HG03457 (cell line): ENCODE results near the gene GRAMD2B.
A peak's percentile ranks its signal among the peaks of the same experiment; 100 is the strongest.
"Not testable (repeated sequence)": the region's sequence is repeated elsewhere in the genome, so short reads cannot be mapped to it uniquely, and the experiment has no call there.

Source experiments
- ATAC-seq: cut with Tn5 transposase; IDR thresholded peaks from one replicate; pipeline ENCODE4 v1.9.1; 2021; ENCODE audit warnings: moderate number of reproducible peaks; ENCODE audit not compliant: unreplicated experiment

Gene GRAMD2B, protein sequence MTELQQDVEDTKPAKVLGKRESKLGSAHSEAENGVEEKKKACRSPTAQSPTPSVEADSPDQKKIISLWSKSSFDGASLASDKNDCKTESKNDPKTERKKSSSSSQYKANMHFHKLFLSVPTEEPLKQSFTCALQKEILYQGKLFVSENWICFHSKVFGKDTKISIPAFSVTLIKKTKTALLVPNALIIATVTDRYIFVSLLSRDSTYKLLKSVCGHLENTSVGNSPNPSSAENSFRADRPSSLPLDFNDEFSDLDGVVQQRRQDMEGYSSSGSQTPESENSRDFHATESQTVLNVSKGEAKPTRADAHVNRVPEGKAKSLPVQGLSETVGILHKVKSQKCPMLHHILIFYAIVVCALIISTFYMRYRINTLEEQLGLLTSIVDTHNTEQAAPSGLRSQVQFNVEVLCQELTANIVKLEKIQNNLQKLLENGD

DNA sequence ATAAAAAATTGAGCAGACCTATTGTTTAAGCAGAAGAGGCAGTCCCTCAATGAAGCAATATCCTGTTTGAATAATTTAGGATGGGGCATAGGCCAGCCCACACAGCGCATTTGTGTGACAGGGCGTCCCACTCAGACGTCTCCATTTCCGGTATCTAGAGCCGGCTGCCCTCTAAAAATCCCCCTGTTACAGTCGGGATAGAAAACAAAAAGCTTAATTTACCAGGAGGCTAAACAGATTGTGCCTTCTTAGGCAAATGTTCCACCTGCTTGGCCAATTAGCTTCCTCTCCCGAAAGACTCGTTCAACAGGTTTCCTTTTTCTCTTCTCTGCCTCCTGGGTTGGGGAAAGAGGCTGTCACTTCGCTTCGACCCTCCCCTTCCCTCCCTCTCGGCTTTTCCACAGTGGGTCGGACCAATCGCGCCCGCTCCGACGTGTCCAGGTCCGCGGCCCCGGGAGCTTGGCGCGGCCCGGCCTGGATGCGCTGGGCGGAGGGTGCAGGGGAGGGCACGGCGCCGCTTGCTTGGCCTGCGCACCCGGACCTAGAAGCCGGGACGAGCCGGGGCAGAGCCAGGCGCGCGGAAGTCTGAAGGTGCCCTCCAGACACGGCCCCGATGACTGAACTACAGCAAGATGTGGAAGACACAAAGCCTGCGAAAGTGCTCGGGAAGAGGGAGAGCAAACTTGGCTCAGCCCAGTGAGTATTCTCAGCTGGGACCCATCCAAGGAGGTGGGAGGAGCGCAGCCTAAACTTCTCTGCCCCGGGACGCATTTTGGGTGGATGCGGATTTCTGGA lies at the start of gene GRAMD2B:
Gene GRAMD2B, plus strand, starts transcription at position 416 of the 795 bp plus-strand sequence. Its CDS starts 198 bp downstream, at position 614.
- ATAC-seq, result peak; percentile 91

DNA sequence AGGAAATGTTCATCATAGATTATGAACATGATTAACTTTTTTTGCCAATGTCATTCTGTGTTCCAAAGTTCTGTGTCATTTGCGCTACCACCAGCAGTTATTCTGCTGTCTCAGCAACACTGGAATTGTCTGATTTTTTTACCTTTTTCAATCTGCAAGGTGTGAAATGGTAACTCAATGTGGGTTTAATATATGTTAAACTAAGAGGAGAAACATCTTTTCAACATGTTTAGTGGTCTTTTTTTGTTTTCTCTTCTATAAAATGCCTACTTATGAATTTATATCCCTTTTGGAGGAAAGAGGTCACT lies 49.1 kb upstream of the GRAMD2B start:
- ATAC-seq, result no peak

DNA sequence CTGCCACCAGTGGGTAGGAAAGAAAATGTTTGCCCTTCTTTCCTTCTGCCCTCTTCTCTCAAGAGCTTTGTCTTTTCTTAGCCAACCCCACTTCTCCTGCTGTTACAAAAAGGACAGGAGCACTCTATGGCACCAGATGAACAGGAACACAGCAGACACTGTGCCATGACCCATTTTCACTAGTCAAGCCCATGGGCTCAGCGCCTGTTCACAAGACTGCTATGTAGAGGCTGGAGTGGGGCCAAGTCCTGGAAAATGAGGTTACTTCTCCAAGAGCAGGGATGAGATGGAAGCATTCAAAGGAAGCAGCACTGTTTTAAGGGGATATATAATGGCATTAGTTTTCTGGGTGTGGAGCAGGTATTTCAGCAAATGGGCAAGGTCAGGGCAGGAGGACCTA lies 46.8 kb upstream of the GRAMD2B start:
- no peak for ATAC-seq

DNA sequence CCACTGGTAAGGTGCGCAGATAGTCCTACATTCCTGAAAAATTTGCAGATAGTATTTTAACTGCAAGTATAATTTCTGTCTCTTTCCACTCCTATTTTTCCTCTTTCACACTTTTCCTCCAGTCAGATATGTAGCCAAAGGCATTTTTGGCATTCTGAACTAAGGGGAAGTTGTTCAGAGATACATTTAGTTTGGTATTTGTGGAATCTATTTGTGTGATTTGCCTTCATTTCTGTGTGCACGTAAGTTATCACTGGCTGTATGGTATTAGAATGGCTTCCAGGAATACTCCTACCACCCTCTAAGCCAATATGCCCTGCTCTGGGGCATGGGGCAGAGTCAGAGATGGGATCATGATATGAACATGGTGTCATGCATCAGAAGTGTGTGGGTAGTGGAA lies 45.8 kb upstream of the GRAMD2B start:
- ATAC-seq, result no peak

DNA sequence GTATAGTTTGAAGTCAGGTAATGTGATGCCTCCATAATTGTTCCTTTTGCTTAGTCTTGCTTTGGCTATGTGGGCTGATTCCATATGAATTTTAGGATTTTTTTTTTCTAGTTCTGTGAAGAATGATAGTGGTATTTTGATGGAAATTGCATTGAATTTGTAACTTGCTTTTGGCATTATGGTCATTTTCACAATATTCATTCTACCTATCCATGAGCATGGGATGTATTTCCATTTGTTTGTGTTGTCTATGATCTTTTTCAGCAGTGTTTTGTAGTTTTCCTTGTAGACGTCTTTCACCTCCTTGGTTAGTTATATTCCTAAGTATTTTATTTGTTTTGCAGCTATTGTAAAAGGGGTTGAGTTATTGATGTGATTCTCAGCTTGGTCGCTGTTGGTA lies 42.9 kb upstream of the GRAMD2B start:
- not testable (repeated sequence) for ATAC-seq

DNA sequence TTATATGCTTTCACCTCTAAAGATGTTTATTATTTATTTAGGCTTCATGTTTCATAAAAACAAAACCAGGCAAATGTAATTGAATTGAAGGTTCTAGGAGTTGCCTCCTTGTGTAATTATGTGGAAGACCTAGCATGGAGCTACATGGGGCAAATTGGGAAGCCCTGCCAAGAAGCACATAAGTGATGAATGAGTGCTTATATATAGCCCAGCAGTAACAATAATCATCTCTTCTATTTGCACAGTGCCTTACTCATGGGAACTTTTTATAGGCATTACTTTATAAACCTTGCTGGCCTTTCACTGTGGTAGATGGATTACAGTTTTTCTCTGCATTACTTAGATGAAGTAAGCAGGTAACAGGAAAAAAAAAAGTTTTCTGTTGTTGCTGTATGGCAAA lies 40.0 kb upstream of the GRAMD2B start:
- no peak for ATAC-seq

DNA sequence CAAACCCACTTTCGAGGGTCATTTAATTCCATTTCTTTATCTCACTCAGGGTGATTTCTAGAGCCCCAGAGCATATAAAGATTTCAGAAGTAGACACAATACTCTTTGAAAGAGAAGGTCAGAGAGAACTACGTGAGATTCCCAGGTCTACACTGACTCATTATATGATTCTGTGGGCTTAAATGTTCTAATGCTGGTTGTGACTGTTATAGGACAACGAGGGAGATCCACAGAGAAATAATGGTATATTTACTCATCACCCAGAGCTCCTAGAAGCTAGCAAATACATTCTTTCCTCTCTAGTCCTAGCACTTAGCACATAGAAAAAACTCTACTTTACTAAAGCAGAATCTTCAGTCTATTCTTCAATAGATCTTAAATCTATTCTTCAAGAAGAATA lies 39.4 kb upstream of the GRAMD2B start:
- ATAC-seq, result no peak

DNA sequence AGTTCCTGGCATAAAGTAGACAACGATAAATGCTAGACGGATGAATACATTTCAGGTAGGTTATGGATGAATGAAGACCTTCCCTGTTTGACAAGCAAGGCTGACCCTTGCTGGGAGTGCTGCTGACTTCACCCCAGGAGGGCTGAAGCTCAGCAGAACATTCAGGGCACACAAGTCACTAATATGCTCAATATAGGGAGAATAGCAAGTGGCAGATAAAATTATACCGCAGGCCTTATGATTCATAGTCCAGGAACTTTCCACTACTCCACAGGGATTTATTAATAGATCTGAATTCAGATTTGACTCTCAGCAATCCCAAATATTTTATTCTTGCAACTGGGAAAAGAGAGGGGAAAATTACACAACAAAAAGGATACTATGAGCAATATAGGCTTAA lies 38.2 kb upstream of the GRAMD2B start:
- no peak for ATAC-seq

DNA sequence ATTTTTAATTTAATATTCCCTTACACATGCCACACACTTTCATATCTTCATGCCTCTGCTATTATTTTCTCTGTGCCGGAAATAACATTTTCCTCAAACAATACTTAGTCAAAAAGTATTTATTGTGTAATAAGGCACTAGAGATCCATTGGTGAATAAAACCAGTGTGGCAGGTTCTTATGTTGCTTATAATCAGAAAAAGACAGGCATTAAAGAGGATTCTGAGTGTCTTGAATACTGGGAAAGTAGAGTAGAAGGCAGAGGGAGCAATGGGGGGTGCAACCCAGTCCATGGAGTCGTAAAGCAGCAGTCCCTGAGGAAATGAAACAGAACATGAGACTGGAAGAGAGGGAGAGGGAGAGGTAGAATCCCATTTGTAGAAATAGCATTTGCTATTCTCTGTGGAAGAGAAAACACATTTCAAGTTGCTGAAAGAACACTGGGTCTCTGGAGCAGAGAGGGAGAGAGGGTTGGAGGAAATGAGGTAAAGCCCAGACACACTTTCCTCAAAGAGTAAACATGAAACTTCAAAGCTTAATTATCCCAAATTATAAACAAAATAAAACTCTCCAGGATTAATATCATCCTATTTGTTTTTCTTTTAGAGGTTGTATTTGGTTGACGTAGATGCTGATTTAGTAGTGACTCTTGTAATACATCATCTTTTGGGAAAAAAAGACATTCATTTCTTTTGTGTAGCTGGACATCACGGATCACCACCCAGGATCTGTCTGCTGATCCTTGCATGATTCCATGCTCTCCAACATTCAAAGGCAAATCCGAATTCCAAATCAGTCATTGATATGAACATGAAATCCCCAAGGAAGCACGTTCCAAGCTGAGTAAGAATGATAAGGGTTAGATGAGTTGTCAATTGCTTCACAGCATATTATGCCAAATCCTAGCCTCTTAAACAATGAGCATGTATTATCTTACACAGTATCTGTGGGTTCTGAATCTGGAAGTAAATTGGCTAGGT lies 37.4 kb upstream of the GRAMD2B start:
- no peak for ATAC-seq

DNA sequence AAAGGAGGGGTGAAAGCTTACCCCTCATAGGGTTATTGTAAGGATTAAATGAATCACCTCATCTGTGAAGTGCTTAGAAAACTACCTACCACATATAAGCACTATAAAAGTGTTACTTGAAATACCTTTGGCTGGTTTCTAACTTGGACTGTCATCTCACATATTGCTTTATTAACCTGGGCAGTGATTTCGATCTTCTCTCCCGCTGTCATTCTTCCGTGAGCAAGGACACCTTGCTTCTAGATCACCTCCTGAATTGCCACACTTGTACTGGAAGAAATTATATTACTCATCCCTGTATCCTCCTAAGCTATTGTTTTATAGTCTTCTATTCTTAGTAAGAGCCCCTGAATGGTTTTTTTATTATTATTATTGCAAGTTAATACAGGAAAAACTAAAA lies 34.0 kb upstream of the GRAMD2B start:
- ATAC-seq, result no peak

DNA sequence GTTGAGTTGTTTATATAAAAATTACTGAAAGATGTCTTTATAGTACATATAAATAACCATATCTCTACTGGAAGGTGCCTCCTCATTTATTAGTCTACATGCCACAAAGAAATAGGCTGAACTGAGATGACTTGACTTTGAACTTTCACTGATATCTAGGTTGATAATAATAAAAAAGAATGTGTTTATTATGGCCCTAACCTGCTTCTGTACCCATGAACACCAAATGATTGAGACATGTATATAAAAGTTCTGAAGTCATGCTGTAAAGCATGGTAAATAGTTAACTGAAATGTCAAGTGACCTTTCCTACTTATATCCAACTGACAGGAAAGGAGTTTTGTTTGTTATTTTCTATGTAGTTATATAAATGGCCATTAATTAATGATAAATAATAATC lies 33.2 kb upstream of the GRAMD2B start:
- ATAC-seq, result no peak

DNA sequence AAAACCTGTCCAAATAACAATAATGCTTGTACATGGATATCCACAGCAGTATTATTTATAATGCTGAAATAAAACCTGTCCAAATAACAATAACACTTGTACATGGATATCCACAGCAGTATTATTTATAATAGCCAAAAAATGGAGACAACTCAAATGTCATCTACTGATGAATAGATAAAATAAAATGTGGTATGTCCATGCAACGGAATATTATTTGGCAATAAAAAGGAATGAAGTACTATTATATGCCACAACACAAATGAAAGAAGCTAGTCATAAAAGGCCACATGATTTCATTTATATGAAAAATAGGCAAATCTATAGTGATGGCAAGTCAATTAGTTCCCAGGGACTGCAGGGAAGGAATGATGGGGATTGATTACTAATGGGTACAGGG lies 31.8 kb upstream of the GRAMD2B start:
- no peak for ATAC-seq

DNA sequence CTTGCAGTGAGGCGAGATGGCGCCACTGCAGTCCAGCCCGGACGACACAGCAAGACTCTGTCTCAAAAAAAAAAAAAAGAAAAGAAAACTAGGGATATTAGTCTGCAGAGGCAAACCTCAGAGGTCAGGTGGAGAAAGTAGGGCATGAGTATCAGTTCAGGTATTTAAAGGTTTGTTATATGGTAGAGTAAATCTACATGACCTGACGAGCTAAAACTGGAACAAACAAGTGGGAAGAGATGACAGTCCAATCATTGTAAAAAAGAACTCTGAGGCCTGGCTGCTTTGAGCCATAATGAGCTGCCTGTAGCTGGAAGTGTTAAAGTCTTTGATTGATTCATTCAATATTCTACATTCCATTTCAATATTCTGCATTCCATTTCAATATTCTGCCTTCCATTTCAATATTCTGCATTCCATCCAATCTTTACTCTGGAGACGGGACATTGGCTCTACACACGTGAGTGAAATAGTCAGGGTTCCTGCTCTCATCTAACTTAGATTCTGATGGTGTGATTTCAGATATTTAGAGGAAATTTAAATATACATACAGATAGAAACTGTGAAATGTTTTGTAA lies 28.9 kb upstream of the GRAMD2B start:
- no peak for ATAC-seq

DNA sequence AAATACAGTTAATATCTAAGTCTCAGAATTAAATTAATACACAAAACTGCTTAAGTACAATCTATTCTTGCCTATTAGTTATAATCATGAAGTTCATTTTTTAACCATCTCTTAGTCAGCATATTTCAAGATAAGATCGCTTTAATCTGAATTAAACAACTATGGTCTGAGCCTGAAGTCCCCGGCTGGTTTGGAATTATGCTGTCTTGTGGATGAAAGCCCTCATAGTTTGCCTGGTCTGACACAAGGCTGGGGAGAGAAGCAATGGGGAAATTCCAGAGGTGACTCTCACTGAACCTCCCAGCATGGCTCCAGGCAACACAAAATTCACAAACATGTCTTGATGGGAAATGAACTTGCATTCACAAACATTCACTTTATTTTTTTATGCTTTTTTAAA lies 28.0 kb upstream of the GRAMD2B start:
- no peak for ATAC-seq

DNA sequence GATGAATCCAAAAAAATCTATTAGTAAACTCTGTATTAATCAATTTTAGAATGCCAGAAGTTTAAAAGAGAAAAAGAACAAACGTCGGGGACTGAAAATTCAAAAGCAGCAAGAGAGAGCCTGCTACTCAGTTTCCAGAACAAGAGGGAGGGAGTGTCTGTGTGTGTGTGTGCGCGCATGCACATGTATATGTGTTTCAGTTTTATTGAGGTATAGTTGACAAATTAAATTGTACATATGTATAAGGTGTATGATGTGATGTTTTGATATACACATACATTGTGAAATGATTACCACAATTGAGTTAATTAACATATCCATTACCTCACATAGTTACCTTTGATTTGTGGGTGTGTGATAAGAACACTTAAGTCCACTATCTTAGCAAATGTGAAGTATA lies 27.6 kb upstream of the GRAMD2B start:
- no peak for ATAC-seq

DNA sequence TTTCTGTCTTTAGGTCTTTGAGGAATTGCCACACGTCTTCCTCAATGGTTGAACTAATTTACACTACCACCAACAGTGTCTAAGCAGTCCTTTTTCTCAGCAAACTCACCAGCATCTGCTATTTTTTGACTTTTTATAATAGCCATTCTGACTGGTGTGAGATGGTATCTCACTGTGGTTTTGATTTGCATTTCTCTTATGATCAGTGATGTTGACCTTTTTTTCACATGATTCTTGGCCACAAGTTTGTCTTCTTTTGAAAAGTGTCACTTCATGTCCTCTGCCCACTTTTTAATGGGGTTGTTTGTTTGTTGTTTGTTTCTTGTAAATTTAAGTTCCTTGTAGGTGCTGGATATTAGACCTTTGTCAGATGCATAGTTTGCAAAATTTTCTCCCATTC lies 26.5 kb upstream of the GRAMD2B start:
- ATAC-seq, result not testable (repeated sequence)

DNA sequence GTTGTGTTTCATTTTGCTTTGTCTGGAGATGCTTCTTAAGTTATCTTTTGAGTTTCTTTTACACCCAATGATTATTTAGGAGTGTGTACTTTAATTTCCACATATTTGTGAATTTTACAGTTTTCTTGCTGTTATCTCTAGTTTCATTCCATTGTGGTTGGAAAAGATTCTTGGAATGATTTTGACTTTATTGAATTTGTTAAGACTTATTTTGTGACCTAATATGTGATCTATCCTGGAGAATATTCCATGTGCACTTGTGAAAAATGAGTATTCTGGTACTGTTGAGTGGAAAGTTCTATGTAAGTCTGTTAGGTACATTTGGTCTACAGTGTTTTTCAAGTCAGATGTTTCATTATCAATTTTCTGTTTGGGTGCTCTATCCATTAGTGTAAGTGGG lies 24.4 kb upstream of the GRAMD2B start:
- ATAC-seq, result no peak

DNA sequence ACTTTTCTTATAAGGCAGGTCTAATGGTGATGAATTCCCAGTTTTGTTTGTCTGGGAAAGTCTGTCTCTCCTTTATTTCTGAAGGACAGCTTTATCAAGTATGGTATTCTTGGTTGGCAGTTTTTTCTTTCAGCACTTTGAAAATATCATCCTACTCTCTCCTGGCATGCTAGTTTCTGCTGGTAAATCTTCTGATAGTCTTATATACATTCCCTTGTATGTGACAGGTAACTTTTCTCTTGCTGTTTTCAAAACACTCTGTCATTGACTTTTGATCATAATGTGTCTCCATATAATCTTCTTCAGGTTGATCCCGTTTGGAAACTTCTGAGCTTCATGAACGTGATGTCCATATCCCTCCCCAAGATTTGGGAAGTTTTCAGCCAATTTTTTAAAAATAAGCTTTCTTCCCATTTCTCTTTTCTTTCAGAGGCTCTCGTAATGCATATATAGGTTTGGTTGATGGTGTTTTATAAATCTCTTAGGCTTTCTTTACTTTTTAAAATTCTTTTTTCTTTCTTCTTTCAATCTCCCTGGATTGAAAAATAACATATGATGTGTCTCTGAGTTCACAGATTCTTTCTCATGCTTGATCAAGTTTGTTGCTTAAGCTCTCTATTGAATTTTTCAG lies 22.5 kb upstream of the GRAMD2B start:
- no peak for ATAC-seq

DNA sequence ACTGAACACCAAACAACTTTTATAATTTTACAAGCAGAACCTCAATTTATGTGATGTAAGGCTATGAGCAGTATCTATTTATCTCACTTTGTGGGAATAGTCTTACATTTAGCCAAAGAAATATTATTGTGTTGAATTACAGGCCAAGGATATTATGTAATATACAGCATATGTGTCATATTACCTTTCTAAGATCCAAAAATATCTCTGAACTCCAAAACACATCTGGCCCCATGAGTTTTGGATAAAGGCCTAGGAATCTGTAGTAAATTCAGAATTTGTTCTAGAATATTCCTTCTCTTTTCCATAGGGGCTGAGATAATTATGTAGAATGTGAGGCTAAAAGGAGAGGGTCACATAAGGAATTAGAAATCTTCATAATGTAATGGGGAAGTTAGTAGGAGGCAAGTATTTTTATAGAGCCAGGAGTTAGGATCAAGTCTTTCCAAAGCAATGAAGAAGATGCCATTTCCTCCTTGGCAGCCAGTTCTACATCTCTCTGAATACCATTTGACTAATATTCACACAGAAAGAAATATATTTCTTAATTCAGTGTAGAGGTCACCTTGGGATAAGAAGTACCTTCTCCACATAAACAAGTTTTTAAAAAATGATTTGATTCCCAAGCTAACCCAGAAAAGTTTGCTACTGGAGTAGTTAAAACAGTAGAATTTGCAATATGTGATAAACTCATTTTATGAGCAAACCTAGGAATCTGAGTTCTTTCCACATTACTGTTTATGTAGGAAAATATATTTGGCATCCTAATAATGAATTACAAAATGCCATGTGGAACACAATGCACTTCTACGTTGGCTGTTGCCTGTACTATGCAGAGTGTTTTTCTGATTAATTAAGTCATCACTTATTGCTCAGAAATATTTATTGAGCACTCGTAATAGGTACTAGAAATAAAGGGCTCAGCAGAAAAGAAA lies 20.3 kb upstream of the GRAMD2B start:
- no peak for ATAC-seq
